CD8-positive, alpha-beta memory T cell (primary cell): Measurements from ENCODE around the gene LRRC55. TPM values are rescaled to one million over a fixed set of nuclear protein-coding genes. Genes with fewer than 3 reads are reported as not detected.

ENCODE experiments used
- CTCF ChIA-PET: fragments of 350-600 bp; sonication (Branson Sonifier 250); formaldehyde crosslinking; loops from one replicate; lab custom pipeline; 2021; ENCODE audit warnings: antibody characterized with exemption; lab: Charles Lee
- POLR2A ChIA-PET: fragments of 350-600 bp; sonication (Branson Sonifier 250); formaldehyde crosslinking; loops from one replicate; lab custom pipeline; 2021; ENCODE audit warnings: antibody characterized with exemption; lab: Charles Lee
- DNase-seq, 5 donors: peaks; one replicate each; pipeline versions ENCODE4 v3.0.0 to v3.0.0-alpha.2; 2020 to 2022; ENCODE audit warnings: mixed read lengths in 1 of 5
- H3K27ac ChIP-seq: one replicate; pipeline ENCODE4 v1.7.0; 2013; ENCODE audit warnings: low read depth, mild to moderate bottlenecking, low read length, moderate library complexity
- H3K27me3 ChIP-seq: 2 replicates; pipeline ENCODE4 v1.7.0; 2013; ENCODE audit warnings: low read length, mild to moderate bottlenecking; ENCODE audit not compliant: insufficient read depth, poor library complexity, severe bottlenecking
- H3K36me3 ChIP-seq: 2 replicates; pipeline ENCODE4 v1.7.0; 2013; ENCODE audit warnings: mild to moderate bottlenecking, low read length, moderate library complexity; ENCODE audit not compliant: insufficient read depth
- H3K4me1 ChIP-seq: 2 replicates; pipeline ENCODE4 v1.7.0; 2013; ENCODE audit warnings: mild to moderate bottlenecking, low read length, moderate library complexity; ENCODE audit not compliant: insufficient read depth
- H3K4me3 ChIP-seq: 2 replicates; pipeline ENCODE4 v1.7.0; 2013; ENCODE audit warnings: mild to moderate bottlenecking, low read length
- H3K9me3 ChIP-seq: 2 replicates; pipeline ENCODE4 v1.7.0; 2013; ENCODE audit warnings: mild to moderate bottlenecking, low read length
- H3K27ac Mint-ChIP-seq, 8 donors: one replicate each; pipeline ENCODE4 v1.8.0; 2020 to 2021; ENCODE audit warnings: mixed read lengths in 8 of 8, mild to moderate bottlenecking in 6 of 8, inconsistent platforms in 3 of 8, moderate library complexity in 3 of 8
- H3K27me3 Mint-ChIP-seq, 2 donors: one replicate each; pipeline ENCODE4 v1.8.0; 2020 to 2021; ENCODE audit warnings: mixed read lengths in 2 of 2, mild to moderate bottlenecking in 1 of 2, moderate library complexity in 1 of 2
- H3K36me3 Mint-ChIP-seq, 3 donors: one replicate each; pipeline ENCODE4 v1.8.0; 2020 to 2021; ENCODE audit warnings: mixed read lengths in 3 of 3, inconsistent platforms in 1 of 3, mild to moderate bottlenecking in 1 of 3
- H3K4me1 Mint-ChIP-seq, 3 donors: one replicate each; pipeline ENCODE4 v1.8.0; 2020 to 2021; ENCODE audit warnings: mixed read lengths in 3 of 3, inconsistent platforms in 1 of 3, mild to moderate bottlenecking in 1 of 3
- H3K4me3 Mint-ChIP-seq, 7 donors: one replicate each; pipeline ENCODE4 v1.8.0; 2020 to 2021; ENCODE audit warnings: mixed read lengths in 7 of 7, mild to moderate bottlenecking in 6 of 7, moderate library complexity in 4 of 7, inconsistent platforms in 2 of 7
- H3K9me3 Mint-ChIP-seq, 5 donors: one replicate each; pipeline ENCODE4 v1.8.0; 2020 to 2022; ENCODE audit warnings: mixed read lengths in 5 of 5, mild to moderate bottlenecking in 3 of 5, moderate library complexity in 2 of 5, inconsistent platforms in 1 of 5
- polyA plus RNA-seq: library from polyadenylated mRNA; unstranded; fragments of 300-500 nt; fragmentation: Illumina TruSeq; gene quantifications from one replicate; pipeline ENCODE4 v1.2.3, GENCODE V29; 2021
- total RNA-seq, 2 experiments: library from RNA; stranded (reverse); gene quantifications; one replicate each; pipeline ENCODE4 v1.2.3, GENCODE V29; 2021

LRRC55 gene
- total and polyA plus RNA-seq, 3 experiments from 2014 or later = not detected

- no peaks in the 10 kb centered on the region for H3K9me3 Mint-ChIP-seq
- CTCF ChIA-PET = interaction anchor here (1.3 kb wide), 1 partner anchor 40 kb away, joined by 3 read pairs; no protein-coding TSS in a partner anchor
- no peaks in the 10 kb centered on the region for H3K36me3 Mint-ChIP-seq
- no peak overlapping the region for H3K27ac Mint-ChIP-seq
- no peaks in the 10 kb centered on the region for H3K27me3 ChIP-seq
- H3K4me1 ChIP-seq = no peaks in the 10 kb centered on the region
- DNase-seq = no peak
- no peak overlapping the region for H3K4me3 Mint-ChIP-seq
- no peaks in the 10 kb centered on the region for H3K4me1 Mint-ChIP-seq
- peaks cover 20 to 42% of the 10 kb centered on the region in 2 donors for H3K27me3 Mint-ChIP-seq
- H3K4me3 ChIP-seq = no peak overlapping the region
- H3K36me3 ChIP-seq = no peaks in the 10 kb centered on the region
- POLR2A ChIA-PET = no interaction called here
- no peak overlapping the region for H3K27ac ChIP-seq
- no peaks in the 10 kb centered on the region for H3K9me3 ChIP-seq
Measured at GRCh38 chr11:57210781-57211180, 29.0 kb downstream of the LRRC55 start.

GRCh38 chr11:57213342-57214097, 31.8 kb downstream of the LRRC55 start:
- H3K27ac Mint-ChIP-seq = no peak overlapping the region
- Histone ChIP-seq H3K27ac (no peak overlapping the region), H3K36me3 (no peaks in the 10 kb centered on the region), H3K27me3 (no peaks in the 10 kb centered on the region), H3K4me3 (no peak overlapping the region), H3K4me1 (no peaks in the 10 kb centered on the region), H3K9me3 (no peaks in the 10 kb centered on the region)
- peaks cover 18 to 30% of the 10 kb centered on the region in 2 donors for H3K27me3 Mint-ChIP-seq
- DNase-seq = no peak
- no peaks in the 10 kb centered on the region for H3K36me3 Mint-ChIP-seq
- ChIA-PET CTCF (no interaction called here), POLR2A (no interaction called here)
- no peak overlapping the region for H3K4me3 Mint-ChIP-seq
- no peaks in the 10 kb centered on the region for H3K9me3 Mint-ChIP-seq
- H3K4me1 Mint-ChIP-seq = no peaks in the 10 kb centered on the region

DNA sequence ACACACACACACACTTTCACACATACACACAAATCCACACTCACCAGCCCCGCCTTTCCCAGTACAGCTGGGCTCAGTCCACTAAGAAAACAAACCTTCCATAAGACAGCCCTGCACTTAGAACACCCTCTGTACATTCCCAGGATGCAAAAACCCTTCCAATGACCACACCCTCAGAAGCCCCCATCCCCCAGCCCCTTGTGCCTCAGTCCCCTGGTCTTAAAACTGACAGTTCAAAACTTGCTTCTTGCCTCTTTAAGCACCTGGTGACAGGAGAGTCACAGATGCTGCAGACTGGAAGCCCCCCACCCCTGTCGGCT, 32.3 kb downstream of the LRRC55 start:
- Histone ChIP-seq H3K4me3 (no peak overlapping the region), H3K36me3 (no peaks in the 10 kb centered on the region), H3K27ac (no peak overlapping the region), H3K9me3 (no peaks in the 10 kb centered on the region), H3K4me1 (no peaks in the 10 kb centered on the region), H3K27me3 (no peaks in the 10 kb centered on the region)
- DNase-seq = no peak
- Mint-ChIP-seq H3K36me3 (no peaks in the 10 kb centered on the region), H3K27ac (no peak overlapping the region), H3K9me3 (no peaks in the 10 kb centered on the region), H3K4me1 (no peaks in the 10 kb centered on the region), H3K27me3 (peaks cover 16 to 26% of the 10 kb centered on the region in 2 donors), H3K4me3 (no peak overlapping the region)
- ChIA-PET POLR2A (no interaction called here), CTCF (no interaction called here)

DNA sequence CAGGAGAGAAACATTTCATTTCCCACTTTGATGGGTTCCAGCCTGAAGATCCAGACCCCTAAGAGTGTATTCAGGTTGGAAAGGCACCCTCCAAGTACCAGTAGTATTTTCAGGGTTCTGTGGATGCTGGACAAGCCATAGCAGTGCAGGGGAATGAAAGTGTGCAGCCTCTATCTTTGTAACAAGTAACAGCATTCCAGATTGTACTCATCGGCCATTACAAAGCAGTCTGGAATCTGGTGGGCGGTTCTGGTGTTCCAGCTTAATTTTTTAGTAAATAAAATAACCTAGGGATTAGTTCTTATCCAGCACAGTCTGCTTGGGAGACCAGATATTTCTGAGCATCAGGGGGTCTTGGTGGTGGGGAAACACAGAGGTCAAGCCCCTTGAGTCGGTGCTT, 32.7 kb downstream of the LRRC55 start:
- no peaks in the 10 kb centered on the region for H3K4me1 ChIP-seq
- Mint-ChIP-seq H3K4me1 (no peaks in the 10 kb centered on the region), H3K36me3 (no peaks in the 10 kb centered on the region), H3K4me3 (no peak overlapping the region), H3K27ac (no peak overlapping the region), H3K27me3 (peaks cover 16 to 26% of the 10 kb centered on the region in 2 donors), H3K9me3 (no peaks in the 10 kb centered on the region)
- no peak overlapping the region for H3K4me3 ChIP-seq
- no peaks in the 10 kb centered on the region for H3K9me3 ChIP-seq
- ChIA-PET CTCF (no interaction called here), POLR2A (no interaction called here)
- no peaks in the 10 kb centered on the region for H3K36me3 ChIP-seq
- no peak for DNase-seq
- H3K27me3 ChIP-seq = no peaks in the 10 kb centered on the region
- H3K27ac ChIP-seq = no peak overlapping the region

DNA sequence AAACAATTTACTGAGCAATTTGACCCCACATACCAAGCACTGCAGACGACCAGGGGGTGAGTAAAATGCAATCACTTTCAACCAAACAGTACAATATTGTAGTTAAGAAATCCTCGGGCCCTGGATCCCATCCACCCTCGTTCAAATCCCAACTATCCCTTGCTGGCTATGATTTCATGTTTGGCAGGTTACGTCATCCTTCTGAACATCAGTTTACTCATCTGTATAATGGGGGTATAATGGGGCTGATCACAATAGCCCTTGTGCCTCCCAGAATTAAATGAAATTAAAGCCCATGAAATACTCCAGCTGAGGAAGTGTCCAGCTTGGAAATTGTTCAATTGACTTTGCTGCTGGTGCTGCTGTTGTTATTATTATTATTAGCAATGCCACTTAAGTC, 34.7 kb downstream of the LRRC55 start:
- H3K9me3 Mint-ChIP-seq = no peaks in the 10 kb centered on the region
- DNase-seq = no peak
- no peak overlapping the region for H3K4me3 ChIP-seq
- ChIA-PET POLR2A (no interaction called here), CTCF (no interaction called here)
- H3K27me3 ChIP-seq = no peaks in the 10 kb centered on the region
- H3K4me3 Mint-ChIP-seq = no peak overlapping the region
- H3K27ac Mint-ChIP-seq = no peak overlapping the region
- H3K36me3 ChIP-seq = no peaks in the 10 kb centered on the region
- no peaks in the 10 kb centered on the region for H3K9me3 ChIP-seq
- H3K27ac ChIP-seq = no peak overlapping the region
- no peaks in the 10 kb centered on the region for H3K4me1 Mint-ChIP-seq
- H3K4me1 ChIP-seq = no peaks in the 10 kb centered on the region
- peaks cover 16 to 24% of the 10 kb centered on the region in 2 donors for H3K27me3 Mint-ChIP-seq
- H3K36me3 Mint-ChIP-seq = no peaks in the 10 kb centered on the region

DNA sequence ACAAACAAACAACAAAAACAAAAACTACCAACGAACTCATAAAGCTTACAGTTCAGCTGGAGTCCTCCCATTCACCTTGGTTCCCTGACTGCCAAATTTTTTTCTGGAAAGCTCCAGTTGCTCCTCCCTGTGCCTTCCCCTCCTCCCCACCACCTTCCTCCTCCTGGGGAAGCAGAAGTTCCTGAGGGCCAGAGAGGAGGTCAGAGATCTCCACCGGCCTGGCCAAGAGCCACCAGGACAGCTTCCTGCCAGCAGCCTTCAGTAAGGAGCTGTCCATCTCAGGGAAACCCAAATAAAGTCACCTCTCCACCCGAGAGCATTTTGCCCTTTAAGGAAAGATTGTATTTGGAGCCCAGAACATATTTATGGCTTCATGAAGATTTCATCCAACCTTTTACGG, 35.3 kb downstream of the LRRC55 start:
- no peaks in the 10 kb centered on the region for H3K9me3 Mint-ChIP-seq
- no peak for DNase-seq
- CTCF ChIA-PET = no interaction called here
- Histone ChIP-seq H3K4me3 (no peak overlapping the region), H3K36me3 (no peaks in the 10 kb centered on the region), H3K27ac (no peak overlapping the region), H3K4me1 (no peaks in the 10 kb centered on the region), H3K9me3 (no peaks in the 10 kb centered on the region), H3K27me3 (no peaks in the 10 kb centered on the region)
- no peaks in the 10 kb centered on the region for H3K4me1 Mint-ChIP-seq
- peak overlapping the region in 1 of 8 donors; percentile 30 for H3K27ac Mint-ChIP-seq
- POLR2A ChIA-PET = no interaction called here
- H3K27me3 Mint-ChIP-seq = peaks cover 16 to 23% of the 10 kb centered on the region in 2 donors
- H3K4me3 Mint-ChIP-seq = no peak overlapping the region
- no peaks in the 10 kb centered on the region for H3K36me3 Mint-ChIP-seq

GRCh38 chr11:57219021-57219627, 37.4 kb downstream of the LRRC55 start:
- no peaks in the 10 kb centered on the region for H3K36me3 Mint-ChIP-seq
- H3K27ac Mint-ChIP-seq = no peak overlapping the region
- H3K27me3 Mint-ChIP-seq = peaks cover 16 to 23% of the 10 kb centered on the region in 2 donors
- Histone ChIP-seq H3K9me3 (no peaks in the 10 kb centered on the region), H3K4me1 (no peaks in the 10 kb centered on the region), H3K27me3 (no peaks in the 10 kb centered on the region), H3K4me3 (no peak overlapping the region), H3K27ac (no peak overlapping the region), H3K36me3 (no peaks in the 10 kb centered on the region)
- ChIA-PET POLR2A (no interaction called here), CTCF (no interaction called here)
- DNase-seq = no peak
- no peaks in the 10 kb centered on the region for H3K4me1 Mint-ChIP-seq
- H3K4me3 Mint-ChIP-seq = no peak overlapping the region
- no peaks in the 10 kb centered on the region for H3K9me3 Mint-ChIP-seq

DNA sequence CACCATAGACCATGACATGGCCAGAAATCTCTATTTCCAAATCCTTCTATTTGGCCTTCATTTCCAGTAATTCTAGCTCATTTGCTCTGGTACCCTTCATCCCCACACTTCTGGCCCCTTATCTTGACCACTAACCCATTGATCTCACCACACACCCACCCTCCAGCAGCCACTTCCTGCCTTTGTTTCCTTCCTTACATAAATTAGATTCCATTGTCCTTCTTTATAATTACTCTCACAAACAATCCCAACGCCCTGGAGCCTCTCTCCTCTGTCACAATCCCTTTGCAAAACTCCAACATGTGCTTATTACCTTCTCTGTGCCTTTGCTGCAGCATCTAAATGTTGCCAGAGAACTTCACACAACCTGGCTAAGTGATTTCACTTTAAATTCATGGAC, 40.5 kb downstream of the LRRC55 start:
- Mint-ChIP-seq H3K4me3 (no peak overlapping the region), H3K27me3 (peaks cover 6 to 15% of the 10 kb centered on the region in 2 donors), H3K4me1 (no peaks in the 10 kb centered on the region), H3K27ac (no peak overlapping the region), H3K36me3 (no peaks in the 10 kb centered on the region), H3K9me3 (no peaks in the 10 kb centered on the region)
- no peaks in the 10 kb centered on the region for H3K4me1 ChIP-seq
- H3K36me3 ChIP-seq = no peaks in the 10 kb centered on the region
- DNase-seq = no peak
- H3K4me3 ChIP-seq = no peak overlapping the region
- H3K27ac ChIP-seq = no peak overlapping the region
- ChIA-PET POLR2A (no interaction called here), CTCF (no interaction called here)
- no peaks in the 10 kb centered on the region for H3K9me3 ChIP-seq
- H3K27me3 ChIP-seq = no peaks in the 10 kb centered on the region
